NT2/D1 (cell line): ENCODE measurements around the gene PLAAT3.

Experiments used
- SUZ12 ChIP-seq: IDR thresholded peaks from 2 replicates; pipeline ENCODE4 v1.6.1; 2011; ENCODE audit not compliant: insufficient read length, insufficient read depth; ENCODE audit errors: extremely low read depth
- YY1 ChIP-seq: IDR thresholded peaks from 2 replicates; pipeline ENCODE4 v1.6.1; 2011; ENCODE audit not compliant: insufficient read length, insufficient read depth
- ZNF274 ChIP-seq: IDR thresholded peaks from 2 replicates; pipeline ENCODE4 v1.6.1; 2011; ENCODE audit warnings: mild to moderate bottlenecking, low read depth, low read length

- TF ChIP-seq YY1 (no peak), ZNF274 (no peak), SUZ12 (no peak)
These were observed 79.3 kb downstream of the PLAAT3 start for GRCh38 chr11:63534895-63535461.
